SK-N-SH (cell line): ENCODE measurements around the gene MLX.

ENCODE experiments used
- CHD2 ChIP-seq: fragments of 150-350 bp; IDR thresholded peaks from 2 replicates; pipeline ENCODE4 v1.6.1; 2018; ENCODE audit warnings: low read length; ENCODE audit not compliant: partially characterized antibody
- EP300 ChIP-seq, 2 experiments: IDR thresholded peaks; 2 replicates each; pipeline versions ENCODE4 v1.4.0 to v1.6.1; 2012; ENCODE audit warnings: borderline replicate concordance in 1 of 2, low read depth in 1 of 2, low read length in 1 of 2
- FOXJ3 ChIP-seq: sonication (generic); formaldehyde crosslinking; IDR thresholded peaks from 2 replicates; pipeline ENCODE4 v1.5.1; 2020; ENCODE audit warnings: mild to moderate bottlenecking, missing genetic modification reagents
- NFIC ChIP-seq: IDR thresholded peaks from 2 replicates; pipeline ENCODE4 v1.4.0; 2012; ENCODE audit warnings: borderline replicate concordance
- PBX3 ChIP-seq: IDR thresholded peaks from 2 replicates; pipeline ENCODE4; 2012
- POLR2AphosphoS5 ChIP-seq: IDR thresholded peaks from 2 replicates; pipeline ENCODE4 v1.6.1; 2012; ENCODE audit warnings: low read depth, low read length
- RCOR1 ChIP-seq: fragments of 150-350 bp; IDR thresholded peaks from 2 replicates; pipeline ENCODE4 v1.6.1; 2017; ENCODE audit warnings: antibody characterized with exemption, low read length
- TCF12 ChIP-seq: IDR thresholded peaks from 2 replicates; pipeline ENCODE4 v1.4.0; 2012
- ZBTB33 ChIP-seq: IDR thresholded peaks from 2 replicates; pipeline ENCODE4 v1.4.0; 2012; ENCODE audit warnings: low read depth, borderline replicate concordance
- TF ChIP-seq, protein P1 (sequence below): fragments of 200-600 bp; sonication (generic); IDR thresholded peaks from 2 replicates; pipeline ENCODE4 v1.6.1; 2017; ENCODE audit warnings: antibody characterized with exemption, mild to moderate bottlenecking, moderate library complexity
- TF ChIP-seq, protein P2 (sequence below): fragments of 150-350 bp; IDR thresholded peaks from 2 replicates; pipeline ENCODE4 v1.6.1; 2016; ENCODE audit warnings: mild to moderate bottlenecking, low read depth, low read length

- TF ChIP-seq, protein P1, sequence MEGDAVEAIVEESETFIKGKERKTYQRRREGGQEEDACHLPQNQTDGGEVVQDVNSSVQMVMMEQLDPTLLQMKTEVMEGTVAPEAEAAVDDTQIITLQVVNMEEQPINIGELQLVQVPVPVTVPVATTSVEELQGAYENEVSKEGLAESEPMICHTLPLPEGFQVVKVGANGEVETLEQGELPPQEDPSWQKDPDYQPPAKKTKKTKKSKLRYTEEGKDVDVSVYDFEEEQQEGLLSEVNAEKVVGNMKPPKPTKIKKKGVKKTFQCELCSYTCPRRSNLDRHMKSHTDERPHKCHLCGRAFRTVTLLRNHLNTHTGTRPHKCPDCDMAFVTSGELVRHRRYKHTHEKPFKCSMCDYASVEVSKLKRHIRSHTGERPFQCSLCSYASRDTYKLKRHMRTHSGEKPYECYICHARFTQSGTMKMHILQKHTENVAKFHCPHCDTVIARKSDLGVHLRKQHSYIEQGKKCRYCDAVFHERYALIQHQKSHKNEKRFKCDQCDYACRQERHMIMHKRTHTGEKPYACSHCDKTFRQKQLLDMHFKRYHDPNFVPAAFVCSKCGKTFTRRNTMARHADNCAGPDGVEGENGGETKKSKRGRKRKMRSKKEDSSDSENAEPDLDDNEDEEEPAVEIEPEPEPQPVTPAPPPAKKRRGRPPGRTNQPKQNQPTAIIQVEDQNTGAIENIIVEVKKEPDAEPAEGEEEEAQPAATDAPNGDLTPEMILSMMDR: no peak
- TF ChIP-seq NFIC: no peak
- no peak for TF ChIP-seq FOXJ3 (CRISPR knock-in tag)
- TF ChIP-seq PBX3: no peak
- TF ChIP-seq CHD2: no peak
- no peak for TF ChIP-seq ZBTB33
- TF ChIP-seq POLR2AphosphoS5: no peak
- TF ChIP-seq, protein P2, sequence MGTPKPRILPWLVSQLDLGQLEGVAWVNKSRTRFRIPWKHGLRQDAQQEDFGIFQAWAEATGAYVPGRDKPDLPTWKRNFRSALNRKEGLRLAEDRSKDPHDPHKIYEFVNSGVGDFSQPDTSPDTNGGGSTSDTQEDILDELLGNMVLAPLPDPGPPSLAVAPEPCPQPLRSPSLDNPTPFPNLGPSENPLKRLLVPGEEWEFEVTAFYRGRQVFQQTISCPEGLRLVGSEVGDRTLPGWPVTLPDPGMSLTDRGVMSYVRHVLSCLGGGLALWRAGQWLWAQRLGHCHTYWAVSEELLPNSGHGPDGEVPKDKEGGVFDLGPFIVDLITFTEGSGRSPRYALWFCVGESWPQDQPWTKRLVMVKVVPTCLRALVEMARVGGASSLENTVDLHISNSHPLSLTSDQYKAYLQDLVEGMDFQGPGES: no peak
- TF ChIP-seq EP300 (IDR thresholded peaks at IDR 0.05; ENCODE audit: borderline replicate concordance in 1 of 2, low read depth in 1 of 2, low read length in 1 of 2): no peak
- TF ChIP-seq RCOR1: no peak
- TF ChIP-seq TCF12: no peak
Observed at GRCh38 chr17:42560246-42560645, 6.7 kb upstream of the MLX start.
